HG03558 (cell line): ENCODE results near the gene BLOC1S5.

Source experiments
- ATAC-seq: cut with Tn5 transposase; IDR thresholded peaks from one replicate; pipeline ENCODE4 v1.9.1; 2021; ENCODE audit warnings: moderate number of reproducible peaks; ENCODE audit not compliant: unreplicated experiment; ENCODE audit errors: extremely low read depth

Gene BLOC1S5

GRCh38 chr6:8063761-8064637 lies at the start of gene BLOC1S5:
TSS of gene BLOC1S5 (minus strand) at chr6:8064389. CDS start at chr6:8064376, 13 bp downstream.
- ATAC-seq, result peak; percentile 73

- no peak for ATAC-seq
Measured at GRCh38 chr6:8113131-8113654, 49.0 kb upstream of the BLOC1S5 start.

DNA sequence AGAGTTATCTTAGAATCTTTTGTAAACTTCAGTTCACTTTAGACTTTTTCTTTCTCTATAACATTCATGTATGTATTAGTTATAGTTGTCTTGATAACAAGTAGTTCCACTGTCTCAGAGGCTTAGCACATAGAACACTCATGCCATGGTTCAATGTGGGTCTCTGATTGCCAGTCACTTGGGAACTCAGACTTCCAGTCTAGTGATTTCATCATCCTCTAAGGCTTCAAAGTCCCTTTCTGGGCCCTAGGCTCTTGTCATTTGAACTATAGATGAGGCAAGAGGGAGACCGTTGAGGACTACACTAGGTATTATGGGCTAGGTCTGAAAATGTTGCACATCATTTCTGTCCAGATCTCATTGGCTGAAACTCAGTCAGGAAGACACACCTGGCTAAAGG lies 46.5 kb upstream of the BLOC1S5 start:
- no peak for ATAC-seq

DNA sequence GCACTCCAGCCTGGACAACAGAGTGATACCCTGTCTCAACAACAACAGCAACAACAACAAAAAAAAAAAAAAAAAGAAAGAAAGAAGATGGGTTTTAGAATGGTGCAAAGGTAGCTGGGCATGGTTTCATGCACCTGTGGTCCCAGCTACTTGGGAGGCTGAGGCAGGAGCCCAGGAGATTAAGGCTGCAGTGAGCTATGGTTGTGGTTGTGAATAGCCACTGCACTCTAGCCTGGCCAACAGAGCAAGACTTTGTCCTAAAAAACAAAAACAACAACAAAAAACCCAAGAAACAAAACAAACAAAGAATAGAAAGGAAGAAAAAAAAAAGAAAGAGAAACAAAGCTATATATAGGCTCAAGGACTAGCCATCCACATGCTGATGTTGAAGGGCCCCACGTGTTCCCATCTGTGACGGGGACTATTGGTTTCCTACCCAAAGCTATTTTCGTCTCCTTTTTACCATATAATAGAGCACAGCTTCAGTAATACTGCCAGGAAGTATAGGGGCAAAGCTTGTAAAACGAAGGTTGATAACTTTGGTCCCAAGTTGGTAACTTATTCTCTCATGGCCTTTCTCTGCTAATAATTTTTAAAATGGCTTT lies 46.0 kb upstream of the BLOC1S5 start:
- ATAC-seq, result no peak

DNA sequence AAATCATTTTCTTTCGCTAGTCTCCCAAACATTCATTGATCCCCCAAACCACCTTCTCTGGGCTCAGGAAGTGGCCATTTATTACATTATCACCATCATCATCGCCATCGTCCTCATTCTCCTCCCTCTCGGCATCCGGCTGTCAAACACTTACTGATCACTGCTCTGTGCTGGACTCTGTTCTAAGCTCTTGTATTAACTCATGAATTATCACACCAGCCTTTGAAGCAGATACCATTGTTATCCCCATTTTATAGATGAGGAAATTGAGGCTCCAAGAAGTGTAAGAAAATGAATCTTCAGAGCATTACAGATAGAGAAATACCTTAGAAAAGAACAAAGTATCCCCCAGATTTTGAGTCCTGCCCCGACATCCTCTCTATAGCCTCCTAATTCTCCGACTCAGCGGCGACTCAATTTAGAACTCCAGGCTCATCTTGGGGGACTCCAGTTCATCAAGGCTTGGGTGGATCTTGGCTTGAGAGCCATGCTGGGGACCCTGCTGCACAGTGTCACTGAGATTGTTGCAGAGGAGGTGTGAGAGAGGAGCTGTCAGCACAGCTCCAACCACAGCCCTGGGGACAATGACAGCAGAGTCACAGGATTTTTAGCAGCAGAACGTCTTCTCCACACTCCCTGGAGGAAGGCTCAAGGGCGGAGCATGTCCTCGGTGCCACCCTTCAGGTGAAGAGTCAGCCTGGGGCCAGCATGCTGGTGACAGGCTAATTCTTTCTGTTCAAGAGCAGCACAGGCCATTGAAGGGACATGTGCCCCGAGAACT lies 44.8 kb upstream of the BLOC1S5 start:
- ATAC-seq, result no peak

DNA sequence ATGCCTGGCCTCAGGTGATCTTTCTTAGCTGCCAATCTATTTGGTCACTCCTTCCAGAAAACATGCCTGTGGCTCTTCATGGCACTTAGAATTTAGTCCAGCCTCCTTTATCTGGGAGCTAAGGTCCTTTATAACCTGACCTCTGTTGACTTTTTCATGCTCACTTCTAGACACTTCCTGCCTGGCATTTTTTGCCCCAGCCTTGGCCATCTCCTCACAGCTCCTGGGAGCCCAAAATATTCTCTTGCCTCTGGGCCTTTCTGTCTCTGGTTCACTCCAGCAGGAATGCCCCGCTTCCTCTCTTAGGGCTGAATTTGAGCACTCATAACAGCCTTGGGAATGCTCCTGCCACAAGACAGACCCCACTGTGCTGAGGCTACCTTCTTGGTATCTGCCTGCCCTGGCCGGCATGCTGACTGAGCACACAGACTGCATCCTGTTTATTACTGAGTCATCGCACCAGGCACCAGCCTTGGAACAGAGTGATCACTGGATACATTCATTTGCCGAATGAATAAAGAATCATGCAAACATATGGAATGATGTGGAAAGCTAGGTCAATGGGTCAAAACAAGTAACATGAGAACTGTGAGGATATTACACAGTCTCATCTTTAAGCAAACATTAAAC lies 44.0 kb upstream of the BLOC1S5 start:
- ATAC-seq, result no peak

GRCh38 chr6:8105791-8106190 lies 41.6 kb upstream of the BLOC1S5 start:
- no peak for ATAC-seq

GRCh38 chr6:8103726-8104125 lies 39.5 kb upstream of the BLOC1S5 start:
- no peak for ATAC-seq

- ATAC-seq, result peak; percentile 98
Measured at GRCh38 chr6:8102122-8102958, 38.2 kb upstream of the BLOC1S5 start, which contains the start of gene EEF1E1. TSS of gene EEF1E1 (minus strand) at chr6:8102548. CDS start at chr6:8102521, 27 bp downstream.

DNA sequence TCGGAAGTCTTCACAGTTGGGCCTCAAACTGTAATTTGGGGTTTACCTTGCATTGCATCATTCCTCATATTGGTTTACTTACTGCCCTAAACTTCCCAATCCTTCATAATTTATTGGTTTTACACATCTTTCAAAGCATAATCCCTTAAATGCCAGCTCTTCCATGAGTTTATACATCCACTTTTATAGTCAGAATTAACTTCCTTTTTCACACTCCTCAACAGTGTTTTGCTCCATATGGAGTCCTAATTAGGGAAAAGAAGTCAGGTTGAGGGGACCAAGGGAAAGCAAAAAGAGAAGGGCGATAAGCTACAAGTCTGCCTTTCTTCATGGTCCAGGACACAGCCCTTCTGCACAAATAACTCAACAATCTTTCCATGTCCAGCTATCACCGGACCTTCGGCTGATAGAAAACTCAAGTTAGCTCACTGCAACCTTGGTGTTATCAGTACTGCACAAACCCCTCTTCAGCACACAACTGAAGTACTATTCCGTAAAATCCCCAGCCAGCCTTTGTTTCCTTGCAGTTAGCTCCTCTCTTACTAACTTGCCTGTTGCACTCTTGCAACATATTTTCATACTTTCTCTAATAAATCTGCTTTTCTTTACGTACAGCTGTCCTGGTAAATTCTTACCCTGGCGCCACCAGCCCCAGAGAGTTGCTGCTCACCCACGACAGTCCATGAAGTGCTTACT lies 36.1 kb upstream of the BLOC1S5 start:
- ATAC-seq, result no peak

DNA sequence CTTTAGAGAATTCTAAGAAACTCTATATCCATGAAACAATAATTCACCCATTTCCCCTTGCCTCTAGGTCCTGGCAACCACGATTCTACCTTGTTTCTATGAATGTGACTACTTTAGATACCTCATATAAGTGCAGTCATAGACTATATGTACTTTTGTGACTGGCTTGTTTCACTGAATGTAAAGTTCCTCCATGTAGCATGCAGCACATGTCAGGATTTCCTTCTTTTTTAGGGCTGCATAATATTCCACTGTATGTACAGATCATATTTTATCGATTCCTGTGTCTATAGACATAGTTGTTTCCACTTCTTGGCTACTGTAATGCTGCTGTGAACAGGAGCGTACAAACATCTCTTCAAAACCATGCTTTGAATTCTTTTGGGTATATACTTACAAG lies 26.5 kb upstream of the BLOC1S5 start:
- ATAC-seq, result no peak

GRCh38 chr6:8088886-8089285 lies 24.7 kb upstream of the BLOC1S5 start:
- no peak for ATAC-seq

GRCh38 chr6:8087870-8088754 lies 23.9 kb upstream of the BLOC1S5 start:
- ATAC-seq, result no peak

DNA sequence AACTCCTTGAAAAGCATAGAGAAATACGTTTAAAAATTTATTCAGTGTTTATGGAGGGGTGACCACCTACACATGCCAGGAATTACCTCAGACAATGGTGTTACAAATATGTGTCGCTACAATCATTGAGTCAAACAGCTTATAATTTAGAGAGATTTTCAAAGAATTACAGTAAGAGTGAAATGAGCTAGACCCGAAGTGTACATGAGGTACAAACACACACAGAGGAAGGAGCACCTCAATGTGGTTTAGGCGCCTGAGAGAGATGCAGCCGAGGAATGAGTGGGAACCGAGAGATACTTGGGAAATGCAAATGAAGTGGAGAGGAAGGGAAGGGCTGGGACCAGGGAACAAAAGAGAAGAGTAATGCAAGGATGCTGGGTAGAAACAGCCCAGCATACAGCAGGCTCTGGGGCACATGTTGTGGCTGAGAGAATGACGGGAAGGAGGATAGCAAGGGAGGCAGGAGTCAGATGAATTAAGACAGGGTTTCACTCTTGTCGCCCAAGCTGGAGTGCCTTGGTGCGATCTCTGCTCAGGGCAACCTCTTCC lies 22.6 kb upstream of the BLOC1S5 start:
- no peak for ATAC-seq

GRCh38 chr6:8085053-8085511 lies 20.9 kb upstream of the BLOC1S5 start:
- no peak for ATAC-seq

GRCh38 chr6:8084586-8084985 lies 20.4 kb upstream of the BLOC1S5 start:
- ATAC-seq, result no peak
